Activated T-helper 1 cell treated with Interleukin-2 at 50 U/mL for 16 hours (primary cell): ENCODE results near the gene NUDT14.

Source experiments
- DNase-seq: peaks from one replicate; pipeline ENCODE4 v3.0.0-alpha.2; 2020; ENCODE audit warnings: low read depth

The NUDT14 gene

GRCh38 chr14:105146181-105146975 is 34.7 kb downstream of the NUDT14 start:
- DNase-seq: no peak

GRCh38 chr14:105145381-105146180 is 35.5 kb downstream of the NUDT14 start:
- DNase-seq: no peak

GRCh38 chr14:105144666-105145380 is 36.3 kb downstream of the NUDT14 start:
- no peak for DNase-seq

GRCh38 chr14:105144026-105144665 is 37.0 kb downstream of the NUDT14 start:
- DNase-seq: no peak

GRCh38 chr14:105143451-105144025 is 37.6 kb downstream of the NUDT14 start:
- no peak for DNase-seq

GRCh38 chr14:105142651-105143450 is 38.3 kb downstream of the NUDT14 start:
- DNase-seq: no peak

- no peak for DNase-seq
Observed at GRCh38 chr14:105141486-105142281, 39.4 kb downstream of the NUDT14 start.

GRCh38 chr14:105141026-105141425 is 40.1 kb downstream of the NUDT14 start:
- DNase-seq: no peak

GRCh38 chr14:105140581-105140980 is 40.5 kb downstream of the NUDT14 start:
- no peak for DNase-seq

- DNase-seq: no peak
Observed at GRCh38 chr14:105139831-105140239, 41.3 kb downstream of the NUDT14 start.

- DNase-seq: no peak
Observed at GRCh38 chr14:105139212-105139825, 41.8 kb downstream of the NUDT14 start.

- DNase-seq: no peak
Observed at GRCh38 chr14:105138551-105139111, 42.5 kb downstream of the NUDT14 start.

- DNase-seq: no peak
Observed at GRCh38 chr14:105138021-105138541, 43.0 kb downstream of the NUDT14 start.

GRCh38 chr14:105137481-105138020 is 43.6 kb downstream of the NUDT14 start:
- DNase-seq: no peak

GRCh38 chr14:105136401-105137322 is 44.5 kb downstream of the NUDT14 start:
- no peak for DNase-seq

- DNase-seq: no peak
Observed at GRCh38 chr14:105135700-105136395, 45.3 kb downstream of the NUDT14 start.
